Erythroblast (primary cell): ENCODE results near the gene CTNS.
A peak's percentile ranks its signal among the peaks of the same experiment; 100 is the strongest.

Experiments
- DNase-seq, 2 experiments: peaks; one replicate each; lab custom pipeline; 2025; lab: John Stamatoyannopoulos, UW
- GATA1 ChIP-seq: IDR thresholded peaks from 2 replicates; pipeline ENCODE4 v1.6.1; 2011; ENCODE audit warnings: low read depth, mild to moderate bottlenecking, control low read depth, low read length, moderate library complexity
- POLR2A ChIP-seq: IDR thresholded peaks from 2 replicates; pipeline ENCODE4 v1.6.1; 2011; ENCODE audit warnings: mild to moderate bottlenecking, low read length

CTNS gene

GRCh38 chr17:3636154-3636907 is at the start of gene CTNS, which contains the start of gene SHPK:
CTNS (plus strand) TSS chr17:3636760; CDS start chr17:3640207, 3,447 bp downstream.
SHPK (minus strand) TSS chr17:3636250; CDS start chr17:3636219, 31 bp downstream.
- TF ChIP-seq GATA1 (no peak), POLR2A (peak; percentile 66)
- peak; percentile 97 for DNase-seq

GRCh38 chr17:3589784-3590183 is 46.8 kb upstream of the CTNS start:
- TF ChIP-seq POLR2A (no peak), GATA1 (no peak)
- DNase-seq = no peak

- no peak for TF ChIP-seq GATA1
- no peak for TF ChIP-seq POLR2A
- DNase-seq = no peak
Measured at GRCh38 chr17:3590231-3590630, 46.3 kb upstream of the CTNS start.

- no peak for TF ChIP-seq GATA1
- no peak for TF ChIP-seq POLR2A
- no peak for DNase-seq
Measured at GRCh38 chr17:3590768-3591167, 45.8 kb upstream of the CTNS start.

GRCh38 chr17:3592216-3592860 is 44.2 kb upstream of the CTNS start:
- no peak for DNase-seq
- TF ChIP-seq GATA1 (no peak), POLR2A (no peak)

GRCh38 chr17:3593384-3593783 is 43.2 kb upstream of the CTNS start:
- DNase-seq = no peak
- TF ChIP-seq GATA1 = no peak
- no peak for TF ChIP-seq POLR2A

GRCh38 chr17:3594051-3594800 is 42.3 kb upstream of the CTNS start:
- TF ChIP-seq POLR2A (no peak), GATA1 (no peak)
- no peak for DNase-seq

- TF ChIP-seq GATA1 = no peak
- no peak for TF ChIP-seq POLR2A
- no peak for DNase-seq
Measured at GRCh38 chr17:3594976-3595375, 41.6 kb upstream of the CTNS start.

- no peak for DNase-seq
- TF ChIP-seq GATA1 = no peak
- TF ChIP-seq POLR2A = no peak
Measured at GRCh38 chr17:3596804-3597464, 39.6 kb upstream of the CTNS start.

- TF ChIP-seq GATA1 = no peak
- TF ChIP-seq POLR2A = no peak
- no peak for DNase-seq
Measured at GRCh38 chr17:3598078-3598477, 38.5 kb upstream of the CTNS start.

- TF ChIP-seq POLR2A (no peak), GATA1 (no peak)
- no peak for DNase-seq
Measured at GRCh38 chr17:3600529-3601205, 35.9 kb upstream of the CTNS start.

GRCh38 chr17:3602499-3602898 is 34.1 kb upstream of the CTNS start:
- peak; percentile 70 to 76 for DNase-seq
- TF ChIP-seq GATA1 (no peak), POLR2A (no peak)

- no peak for DNase-seq
- no peak for TF ChIP-seq POLR2A
- no peak for TF ChIP-seq GATA1
Measured at GRCh38 chr17:3603119-3603869, 33.3 kb upstream of the CTNS start.
